OCI-LY1 (cell line): Measurements from ENCODE around the gene GRID2IP.

ENCODE experiments used
- H2AFZ ChIP-seq: fragments of 200-600 bp; sonication (generic), shearing (Covaris generic); 2 replicates; pipeline ENCODE4 v1.6.0; 2014; ENCODE audit warnings: antibody characterized with exemption, mild to moderate bottlenecking, low read length
- H3F3A ChIP-seq: fragments of 200-600 bp; sonication (generic), shearing (Covaris generic); 2 replicates; pipeline ENCODE4 v1.6.0; 2014; ENCODE audit warnings: mild to moderate bottlenecking, antibody characterized with exemption, low read length, moderate library complexity; ENCODE audit not compliant: insufficient read depth
- H3K27ac ChIP-seq: fragments of 200-600 bp; sonication (generic); 2 replicates; pipeline ENCODE4 v1.5.1; 2014; ENCODE audit warnings: low read length, mixed run types, mild to moderate bottlenecking, low read depth; ENCODE audit not compliant: poor library complexity, severe bottlenecking
- H3K27me3 ChIP-seq: fragments of 200-600 bp; sonication (generic); 2 replicates; pipeline ENCODE4 v1.6.0; 2014; ENCODE audit warnings: antibody characterized with exemption, mild to moderate bottlenecking, low read length, moderate library complexity; ENCODE audit not compliant: insufficient read depth
- H3K36me3 ChIP-seq: fragments of 200-600 bp; sonication (generic); 2 replicates; pipeline ENCODE4 v1.6.1; 2014; ENCODE audit warnings: mild to moderate bottlenecking, antibody characterized with exemption, low read length, moderate library complexity, mixed read lengths; ENCODE audit not compliant: insufficient read depth
- H3K4me1 ChIP-seq: fragments of 200-600 bp; sonication (generic); 2 replicates; pipeline ENCODE4 v1.5.1; 2014; ENCODE audit warnings: mild to moderate bottlenecking, low read length, moderate library complexity; ENCODE audit not compliant: insufficient read depth, severe bottlenecking
- H3K4me2 ChIP-seq: fragments of 200-600 bp; sonication (generic), shearing (Covaris generic); 2 replicates; pipeline ENCODE4 v1.6.1; 2014; ENCODE audit warnings: low read length
- H3K4me3 ChIP-seq: fragments of 200-600 bp; sonication (generic); 2 replicates; pipeline ENCODE4 v1.5.1; 2014; ENCODE audit warnings: low read length, low read depth, mild to moderate bottlenecking, mixed read lengths; ENCODE audit not compliant: poor library complexity, severe bottlenecking
- H3K79me2 ChIP-seq: fragments of 200-600 bp; shearing (Covaris generic); 2 replicates; pipeline ENCODE4 v1.6.1; 2016; ENCODE audit warnings: mixed run types, low read length, mixed read lengths; ENCODE audit not compliant: insufficient read depth
- H3K9ac ChIP-seq: fragments of 200-600 bp; sonication (generic), shearing (Covaris generic); 2 replicates; pipeline ENCODE4 v1.6.1; 2014; ENCODE audit warnings: mild to moderate bottlenecking, low read length, mixed read lengths
- H3K9me2 ChIP-seq: fragments of 200-600 bp; sonication (generic), shearing (Covaris generic); 2 replicates; pipeline ENCODE4 v1.6.1; 2014; ENCODE audit warnings: low read depth, mild to moderate bottlenecking, low read length, mixed read lengths
- H3K9me3 ChIP-seq: fragments of 200-600 bp; shearing (Covaris generic); 2 replicates; pipeline ENCODE4 v1.6.1; 2014; ENCODE audit warnings: low read length, mixed read lengths
- H4K20me1 ChIP-seq: fragments of 200-600 bp; sonication (generic), shearing (Covaris generic); 2 replicates; pipeline ENCODE4 v1.6.0; 2016; ENCODE audit warnings: mild to moderate bottlenecking, low read length; ENCODE audit not compliant: insufficient read depth
- CTCF ChIP-seq: fragments of 200-600 bp; sonication (generic), shearing (Covaris generic); IDR thresholded peaks from 2 replicates; pipeline ENCODE4 v1.5.1; 2017; ENCODE audit warnings: mild to moderate bottlenecking, antibody characterized with exemption, low read length, moderate library complexity, mixed read lengths
- EZH2 ChIP-seq: fragments of 200-600 bp; sonication (generic), shearing (Covaris generic); IDR thresholded peaks from 2 replicates; pipeline ENCODE4 v1.8.0; 2017; ENCODE audit warnings: borderline replicate concordance, mixed run types, mild to moderate bottlenecking, antibody characterized with exemption, low read length, moderate library complexity, mixed read lengths

The GRID2IP gene

GRCh38 chr7:6520163-6520981 lies 30.9 kb downstream of the GRID2IP start:
- no peak overlapping the region for H2AFZ ChIP-seq
- H3K4me1 ChIP-seq, result peaks cover 13% of the 10 kb centered on the region
- no peaks in the 10 kb centered on the region for H3K9me2 ChIP-seq
- no peaks in the 10 kb centered on the region for H3K36me3 ChIP-seq
- peaks cover 8% of the 10 kb centered on the region; the same call in 1 of the 2 replicates for H3K27me3 ChIP-seq
- TF ChIP-seq EZH2, result no peak
- TF ChIP-seq CTCF, result no peak
- no peak overlapping the region for H3K4me2 ChIP-seq
- no peak overlapping the region for H3K9ac ChIP-seq
- no peaks in the 10 kb centered on the region for H3K79me2 ChIP-seq
- no peak overlapping the region for H3K4me3 ChIP-seq
- H3K27ac ChIP-seq, result no peak overlapping the region
- no peaks in the 10 kb centered on the region for H3K9me3 ChIP-seq
- no peaks in the 10 kb centered on the region for H3F3A ChIP-seq
- H4K20me1 ChIP-seq, result no peaks in the 10 kb centered on the region

- Histone ChIP-seq H3K36me3 (no peaks in the 10 kb centered on the region), H4K20me1 (no peaks in the 10 kb centered on the region), H3K79me2 (no peaks in the 10 kb centered on the region), H3K27me3 (no peaks in the 10 kb centered on the region), H3K4me2 (peak overlapping the region; percentile 73), H3K4me3 (peak overlapping the region; percentile 53), H3F3A (no peaks in the 10 kb centered on the region), H3K27ac (no peak overlapping the region), H3K4me1 (peaks cover 13% of the 10 kb centered on the region), H2AFZ (no peak overlapping the region), H3K9ac (no peak overlapping the region), H3K9me2 (no peaks in the 10 kb centered on the region), H3K9me3 (no peaks in the 10 kb centered on the region)
- TF ChIP-seq CTCF (peak; percentile 89), EZH2 (no peak)
These were observed 34.8 kb downstream of the GRID2IP start for GRCh38 chr7:6516387-6516983.

GRCh38 chr7:6513541-6513940 lies 37.7 kb downstream of the GRID2IP start:
- no peaks in the 10 kb centered on the region for H3K9me3 ChIP-seq
- H2AFZ ChIP-seq, result no peak overlapping the region
- no peak overlapping the region for H3K27ac ChIP-seq
- H3K9me2 ChIP-seq, result no peaks in the 10 kb centered on the region
- H3K79me2 ChIP-seq, result no peaks in the 10 kb centered on the region
- H4K20me1 ChIP-seq, result no peaks in the 10 kb centered on the region
- H3F3A ChIP-seq, result no peaks in the 10 kb centered on the region
- H3K4me2 ChIP-seq, result no peak overlapping the region
- H3K4me1 ChIP-seq, result peaks cover 5% of the 10 kb centered on the region
- H3K4me3 ChIP-seq, result no peak overlapping the region
- no peak for TF ChIP-seq CTCF
- no peak for TF ChIP-seq EZH2
- no peaks in the 10 kb centered on the region for H3K27me3 ChIP-seq
- no peak overlapping the region for H3K9ac ChIP-seq
- H3K36me3 ChIP-seq, result no peaks in the 10 kb centered on the region
